Measurements from ENCODE around the gene FAM222B.
"Not testable (repeated sequence)": the region's sequence is repeated elsewhere in the genome, so short reads cannot be mapped to it uniquely, and the experiment has no call there.

Gene FAM222B

GRCh38 chr17:28836541-28836940, 6.0 kb downstream of the FAM222B start:
- DNase-seq (ENCODE audit: low read depth) = not testable (repeated sequence)

DNA sequence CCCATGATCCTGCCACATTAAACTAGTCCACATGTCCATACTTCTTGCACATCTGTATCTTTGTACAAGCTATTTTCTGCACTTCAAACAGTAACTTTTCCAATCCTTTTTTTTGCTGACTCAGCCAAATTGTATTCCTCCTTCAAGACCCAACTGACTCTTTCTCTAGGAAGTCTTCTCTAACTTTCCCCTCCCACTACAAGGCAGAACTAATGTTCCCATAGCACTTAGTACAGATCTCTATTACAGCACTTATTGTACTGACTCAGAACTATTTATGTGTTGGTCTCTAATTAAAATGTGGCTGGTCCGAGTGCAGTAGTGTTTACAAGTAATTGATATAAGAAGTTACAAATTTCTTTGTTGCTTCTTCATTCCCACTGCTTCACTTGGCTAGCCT, 8.2 kb downstream of the FAM222B start:
- no peak for DNase-seq (ENCODE audit: low read depth)

- DNase-seq (ENCODE audit: low read depth) = no peak
Measured at GRCh38 chr17:28828294-28829040, 14.1 kb downstream of the FAM222B start.

- no peak for DNase-seq (ENCODE audit: low read depth)
Measured at GRCh38 chr17:28827672-28828071, 14.9 kb downstream of the FAM222B start.

GRCh38 chr17:28819582-28819981, 23.0 kb downstream of the FAM222B start:
- no peak for DNase-seq (ENCODE audit: low read depth)

DNA sequence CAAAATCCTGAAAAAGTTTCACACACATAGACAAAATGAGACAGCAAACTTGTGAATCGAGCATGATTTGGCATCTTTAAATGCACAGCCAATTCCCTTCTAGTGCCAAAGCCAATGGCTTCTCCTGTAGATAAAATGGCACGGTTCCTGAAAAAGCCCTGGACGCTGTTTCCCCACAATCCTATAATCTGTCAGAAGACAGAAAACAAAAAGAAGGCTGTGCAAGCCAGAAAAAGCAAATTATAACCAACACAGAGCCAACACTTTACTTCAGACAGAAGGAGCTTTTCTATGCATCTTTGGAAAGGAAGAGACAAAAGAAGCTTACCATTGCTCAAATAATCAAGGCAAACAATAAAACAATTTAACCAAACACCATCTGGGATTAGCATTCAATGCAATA, 23.8 kb downstream of the FAM222B start:
- no peak for DNase-seq (ENCODE audit: low read depth)

- no peak for DNase-seq (ENCODE audit: low read depth)
Measured at GRCh38 chr17:28816540-28816939, 26.1 kb downstream of the FAM222B start.

GRCh38 chr17:28812748-28813377, 29.7 kb downstream of the FAM222B start:
- DNase-seq (ENCODE audit: low read depth) = no peak

DNA sequence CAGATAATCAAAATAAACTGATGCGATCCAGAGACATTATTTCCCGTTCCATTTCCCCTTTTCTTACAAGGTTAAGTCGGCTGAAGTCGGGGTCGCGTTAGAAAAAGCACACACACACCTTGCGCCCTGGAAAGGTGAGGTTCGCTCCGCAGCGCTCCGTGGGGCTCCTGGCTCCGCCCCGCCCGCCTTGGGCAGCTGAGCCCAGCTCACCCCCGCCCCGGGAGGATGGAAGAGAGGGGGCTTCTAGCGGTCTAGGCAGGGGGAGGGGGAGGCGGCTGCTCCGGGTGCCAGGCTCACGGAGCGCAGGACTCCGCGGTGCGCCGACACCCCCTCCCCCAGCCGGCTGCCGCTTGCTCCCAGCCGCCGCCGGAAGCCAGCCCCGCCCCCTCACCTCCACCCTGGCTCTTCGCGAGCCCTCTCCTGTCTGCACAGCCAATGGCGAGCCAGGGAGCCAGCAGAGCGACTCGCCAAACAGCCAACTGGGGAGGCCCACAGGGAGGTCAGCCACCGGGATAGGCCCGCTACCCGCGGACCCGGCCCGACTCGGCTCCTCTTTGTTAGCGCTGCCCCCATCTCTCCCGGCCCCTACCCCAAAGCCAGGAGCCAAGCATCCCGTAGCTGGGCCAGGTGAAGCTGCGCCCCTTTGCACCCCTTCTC, 30.4 kb downstream of the FAM222B start:
- peak; percentile 90 for DNase-seq (ENCODE audit: low read depth)

GRCh38 chr17:28811651-28812090, 30.9 kb downstream of the FAM222B start:
- DNase-seq (ENCODE audit: low read depth) = no peak

GRCh38 chr17:28810437-28810836, 32.2 kb downstream of the FAM222B start:
- DNase-seq (ENCODE audit: low read depth) = no peak

GRCh38 chr17:28807925-28808634, 34.5 kb downstream of the FAM222B start:
- DNase-seq (ENCODE audit: low read depth) = no peak

DNA sequence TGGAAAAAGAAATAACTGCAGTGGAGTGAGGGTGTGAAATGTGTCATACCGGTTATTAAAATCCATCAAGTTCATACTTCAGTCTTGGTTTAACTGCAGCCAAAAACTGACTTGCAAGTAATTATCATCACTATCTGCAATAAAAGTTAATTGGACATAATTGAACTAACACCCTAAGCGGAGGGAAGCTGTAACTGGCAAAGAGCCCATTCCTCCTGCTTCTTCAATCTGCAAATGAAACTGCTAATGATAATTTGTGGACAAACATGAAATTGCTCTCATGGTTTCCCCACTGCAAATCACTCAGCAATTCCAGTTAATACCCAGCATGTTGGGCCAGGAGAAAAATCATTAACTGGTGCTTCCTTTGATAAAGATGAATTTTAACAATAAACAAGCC, 46.5 kb downstream of the FAM222B start:
- DNase-seq (ENCODE audit: low read depth) = no peak

DNA sequence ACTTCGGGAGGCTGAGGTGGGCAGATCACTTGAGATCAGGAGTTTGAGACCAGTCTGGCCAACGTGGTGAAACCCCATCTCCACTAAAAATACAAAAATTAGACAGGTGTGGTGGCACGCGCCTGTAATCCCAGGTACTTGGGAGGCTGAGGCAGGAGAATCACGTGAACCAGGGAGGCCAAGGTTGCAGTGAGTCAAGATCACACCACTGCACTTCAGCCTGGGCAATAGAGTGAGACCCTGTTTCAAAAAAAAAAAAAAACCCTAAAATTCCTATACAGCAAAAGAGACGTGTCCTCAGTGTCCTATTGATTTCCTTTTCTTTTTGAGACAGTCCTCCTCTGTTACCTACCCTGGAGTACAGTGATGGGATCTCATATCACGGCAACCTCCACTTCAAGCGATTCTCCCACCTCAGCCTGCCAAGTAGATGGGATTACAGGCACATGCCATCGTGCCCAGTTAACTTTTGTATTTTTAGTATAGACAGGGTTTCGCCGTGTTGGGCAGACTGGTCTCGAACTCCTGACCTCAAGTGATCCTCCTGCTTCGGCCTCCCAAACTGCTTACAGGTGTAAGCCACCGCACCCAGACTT, 47.6 kb downstream of the FAM222B start:
- not testable (repeated sequence) for DNase-seq (ENCODE audit: low read depth)

GRCh38 chr17:28792877-28793661, 49.5 kb downstream of the FAM222B start:
- no peak for DNase-seq (ENCODE audit: low read depth)

DNA sequence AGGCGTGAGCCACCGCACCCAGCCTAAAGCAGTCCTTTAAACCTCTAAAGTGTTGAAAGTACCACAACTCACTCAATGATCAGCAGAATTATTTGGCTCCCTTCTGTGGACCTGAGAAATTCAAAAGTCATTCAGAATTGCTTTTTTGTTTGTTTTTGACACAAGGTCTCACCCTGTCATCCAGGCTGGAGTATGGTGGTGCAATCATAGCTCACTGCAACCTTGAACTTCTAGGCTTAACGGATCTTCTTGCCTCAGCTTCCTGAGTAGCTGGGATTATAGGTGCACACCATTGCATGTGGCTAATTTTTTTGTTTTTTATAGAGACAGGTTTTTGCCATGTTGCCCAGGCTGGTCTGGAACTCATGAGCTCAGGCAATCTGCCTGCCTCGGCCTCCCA, 54.5 kb downstream of the FAM222B start:
- no peak for DNase-seq (ENCODE audit: low read depth)

- no peak for DNase-seq (ENCODE audit: low read depth)
Measured at GRCh38 chr17:28783161-28783560, 59.4 kb downstream of the FAM222B start.

- DNase-seq (ENCODE audit: low read depth) = not testable (repeated sequence)
Measured at GRCh38 chr17:28779601-28780000, 63.0 kb downstream of the FAM222B start.

DNA sequence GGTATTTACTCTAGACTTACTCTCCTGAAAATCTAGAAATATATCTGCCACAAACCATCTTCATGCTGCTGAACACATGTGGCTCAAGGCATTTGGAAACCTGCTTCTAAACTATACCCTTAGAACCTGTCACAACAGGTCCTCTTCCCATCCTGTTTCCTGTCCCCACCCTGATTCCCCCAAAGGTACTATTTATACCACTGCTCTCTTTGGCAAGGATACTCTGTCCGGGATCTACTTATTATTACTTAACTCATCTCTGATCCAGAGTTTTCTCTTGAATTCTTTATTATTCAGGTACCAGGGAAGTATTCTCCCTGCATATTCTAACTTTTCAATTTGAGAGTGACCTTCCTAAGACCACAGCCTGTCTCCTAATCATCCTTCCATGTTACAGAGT, 65.4 kb downstream of the FAM222B start:
- no peak for DNase-seq (ENCODE audit: low read depth)

- no peak for DNase-seq (ENCODE audit: low read depth)
Measured at GRCh38 chr17:28774206-28774605, 68.4 kb downstream of the FAM222B start.

DNA sequence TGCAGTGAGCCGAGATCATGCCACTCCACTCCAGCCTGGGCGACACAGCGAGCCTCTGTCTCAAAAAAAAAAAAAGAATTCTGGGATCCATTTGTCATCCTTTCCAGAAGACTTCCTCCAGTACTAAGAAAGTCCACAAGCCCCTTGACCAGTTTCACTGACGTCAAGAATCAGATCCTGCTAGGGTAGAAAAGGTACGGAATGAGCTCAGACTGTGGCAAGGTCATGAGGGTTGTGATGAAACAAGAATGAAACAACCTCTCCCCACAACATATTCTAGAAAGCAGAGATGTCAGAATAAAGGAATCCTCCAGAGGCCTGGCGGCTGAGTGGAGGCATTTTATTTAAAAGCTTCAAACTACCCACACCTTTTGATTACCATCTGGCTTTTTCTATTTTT, 68.9 kb downstream of the FAM222B start:
- DNase-seq (ENCODE audit: low read depth) = no peak
